Hematopoietic multipotent progenitor cell treated with erythropoietin and hydrocortisone succinate and interleukin-3 and kit ligand, for 8 days (in vitro differentiated cells): ENCODE results near the gene HNRNPA3.
"Not testable (repeated sequence)": the region's sequence is repeated elsewhere in the genome, so short reads cannot be mapped to it uniquely, and the experiment has no call there.

Experiments used
- DNase-seq: peaks from one replicate; pipeline ENCODE4 v3.0.0-alpha.2; 2015

Gene HNRNPA3

DNA sequence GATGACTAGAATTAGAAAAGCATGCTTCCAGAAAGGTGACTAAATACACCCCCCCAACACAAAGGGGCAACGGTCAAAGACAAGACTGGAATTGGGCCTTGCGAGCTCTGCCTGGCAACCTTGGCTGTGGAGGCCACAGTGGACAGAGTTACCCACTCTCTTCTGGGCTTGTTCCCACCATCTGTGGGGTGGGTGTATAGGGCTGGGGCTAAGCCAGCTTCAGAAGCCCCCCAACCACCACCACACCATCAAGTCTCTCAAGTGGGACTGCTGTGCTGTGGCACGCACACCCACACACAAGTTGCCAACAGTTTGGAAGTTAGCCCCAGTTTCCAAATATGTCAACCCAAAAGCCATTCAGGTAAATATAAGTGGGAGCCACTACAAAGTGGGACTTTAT lies 44.1 kb downstream of the HNRNPA3 start:
- DNase-seq, result no peak

DNA sequence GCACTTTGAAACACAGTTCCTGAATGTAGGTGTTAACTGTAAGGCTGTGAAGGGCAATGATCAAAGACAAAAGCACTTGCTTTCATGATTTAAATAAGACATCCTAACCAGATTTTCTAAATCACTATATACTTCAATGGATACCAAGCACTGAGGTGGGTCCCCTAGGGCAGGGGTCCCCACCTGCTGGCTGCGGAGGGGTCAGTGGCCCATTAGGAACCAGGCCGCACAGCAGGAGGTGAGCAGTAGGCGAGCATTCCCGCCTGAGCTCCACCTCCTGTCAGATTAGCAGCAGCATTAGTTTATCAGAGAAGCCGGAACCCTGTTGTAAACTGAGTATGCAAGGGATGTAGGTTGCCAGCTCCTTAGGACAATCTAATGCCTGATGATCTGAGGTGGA lies 44.9 kb downstream of the HNRNPA3 start:
- DNase-seq, result no peak

DNA sequence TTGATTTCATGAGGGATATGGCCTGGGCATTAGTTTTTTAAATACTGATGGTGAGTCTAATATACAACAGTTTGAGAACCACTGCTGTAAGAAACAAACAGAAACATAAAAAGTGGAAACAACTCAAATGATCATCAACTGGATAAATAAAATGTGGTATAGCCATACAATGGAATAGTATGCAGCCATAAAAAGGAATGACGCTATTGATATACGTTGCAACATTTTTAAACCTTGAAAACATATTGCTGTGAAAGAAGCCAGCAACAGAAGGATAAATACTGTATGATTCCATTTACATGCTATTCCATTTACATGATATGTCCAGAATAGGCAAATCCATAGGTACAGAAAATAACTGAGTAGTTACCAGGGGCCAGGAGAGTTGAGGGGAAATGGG lies 45.5 kb downstream of the HNRNPA3 start:
- DNase-seq, result no peak

DNA sequence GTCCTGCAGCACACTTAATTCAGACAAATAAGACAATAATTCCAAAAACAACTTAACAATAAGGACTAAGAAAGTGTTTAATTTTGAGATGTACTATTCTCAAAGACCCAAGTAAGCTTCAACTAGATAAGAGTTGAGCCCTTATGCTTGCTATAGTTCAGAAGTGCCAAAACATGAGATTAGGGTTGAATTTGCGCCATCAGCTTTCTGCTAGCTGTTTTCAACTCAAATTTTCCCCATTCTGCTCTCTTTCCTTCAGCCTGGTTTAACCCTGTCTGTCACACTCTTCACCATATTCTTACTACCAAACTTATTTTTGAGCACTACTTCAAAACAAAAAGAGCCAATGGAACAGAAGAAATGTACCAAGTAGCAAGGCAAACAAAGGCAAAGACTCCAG lies 47.8 kb downstream of the HNRNPA3 start:
- peak; percentile 46 for DNase-seq

DNA sequence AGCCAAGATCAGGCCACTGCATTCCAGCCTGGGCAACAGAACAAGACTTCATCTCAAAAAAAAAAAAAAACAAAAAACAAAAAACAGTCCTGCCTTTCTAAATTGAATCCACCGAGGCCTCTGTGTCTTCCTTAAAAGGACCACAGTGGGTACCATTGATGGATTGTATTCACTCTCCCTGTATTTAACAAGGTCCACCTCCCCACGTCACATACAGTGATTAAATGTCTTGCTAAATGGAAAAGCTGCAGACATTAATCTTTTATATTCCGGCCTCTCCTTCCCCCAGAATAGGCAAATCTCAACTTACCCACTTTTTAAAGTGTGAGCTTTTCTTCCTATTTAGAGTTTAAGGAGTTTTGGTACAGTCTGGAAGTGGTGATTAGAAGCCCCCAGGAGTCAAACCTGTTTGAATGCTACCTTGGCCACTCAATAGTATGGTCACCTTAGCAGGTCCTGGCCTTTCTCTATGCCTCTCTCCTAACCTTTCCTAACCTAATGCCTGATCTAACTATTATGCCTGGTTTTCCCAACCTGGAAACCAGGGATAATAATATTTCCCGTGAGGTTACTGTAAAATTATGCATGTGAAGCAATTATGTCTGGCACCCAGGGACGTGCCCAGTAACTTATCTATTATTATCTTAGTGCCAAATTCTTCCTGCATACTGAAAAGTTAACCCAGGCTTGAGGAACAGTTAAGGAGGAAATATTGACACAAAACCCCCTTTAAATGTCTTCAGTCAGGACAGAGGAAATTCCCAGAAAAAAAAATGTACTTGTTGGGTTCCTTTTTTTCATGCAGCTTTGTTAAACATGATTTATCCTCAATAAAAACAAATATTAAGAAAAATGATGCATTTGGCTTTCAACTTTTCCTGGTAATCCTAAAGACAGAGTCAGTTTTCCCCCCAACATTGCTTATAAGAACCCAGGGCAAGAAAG lies 48.8 kb downstream of the HNRNPA3 start:
- DNase-seq, result no peak

DNA sequence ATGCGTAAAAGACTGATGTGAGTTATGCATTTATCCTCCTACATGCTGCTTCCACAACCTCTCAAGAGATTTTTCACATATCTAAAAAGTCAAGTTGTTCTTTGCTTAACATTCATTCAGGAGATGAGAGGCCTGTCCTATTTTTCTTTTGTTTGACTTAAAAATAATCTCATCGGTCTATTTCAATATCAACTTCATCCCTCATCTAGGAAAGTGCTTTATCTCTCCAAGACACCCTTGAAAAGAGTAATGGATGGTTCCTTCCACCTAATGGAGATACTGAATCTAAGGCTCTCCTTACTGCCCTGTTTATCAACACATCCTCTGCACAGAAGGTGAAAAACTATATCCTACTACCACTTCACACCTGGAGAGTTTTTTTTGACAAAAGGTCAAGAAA lies 49.5 kb downstream of the HNRNPA3 start:
- DNase-seq, result peak; percentile 52

DNA sequence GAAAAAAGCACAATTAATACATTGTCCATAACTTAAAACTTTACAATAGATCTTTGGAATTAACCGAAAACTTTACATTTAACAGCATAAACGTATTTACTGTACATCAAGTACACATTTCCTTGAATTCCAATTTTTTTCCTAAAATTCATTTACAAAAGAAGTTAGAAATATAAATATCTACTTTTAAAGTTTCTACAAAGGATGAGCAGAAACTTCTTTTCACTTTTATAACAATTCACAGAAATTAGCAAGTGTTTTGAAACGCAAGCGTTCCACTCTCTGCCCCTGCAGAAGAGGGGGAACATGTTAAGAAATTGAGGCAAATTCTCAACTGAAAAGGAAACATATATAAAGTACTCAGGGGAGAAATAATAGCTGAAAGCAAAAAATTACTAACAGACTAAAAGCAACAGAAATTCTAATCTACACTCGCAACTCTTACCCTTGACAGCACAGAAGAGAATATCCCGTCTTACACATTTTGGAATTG lies 50.4 kb downstream of the HNRNPA3 start:
- no peak for DNase-seq

DNA sequence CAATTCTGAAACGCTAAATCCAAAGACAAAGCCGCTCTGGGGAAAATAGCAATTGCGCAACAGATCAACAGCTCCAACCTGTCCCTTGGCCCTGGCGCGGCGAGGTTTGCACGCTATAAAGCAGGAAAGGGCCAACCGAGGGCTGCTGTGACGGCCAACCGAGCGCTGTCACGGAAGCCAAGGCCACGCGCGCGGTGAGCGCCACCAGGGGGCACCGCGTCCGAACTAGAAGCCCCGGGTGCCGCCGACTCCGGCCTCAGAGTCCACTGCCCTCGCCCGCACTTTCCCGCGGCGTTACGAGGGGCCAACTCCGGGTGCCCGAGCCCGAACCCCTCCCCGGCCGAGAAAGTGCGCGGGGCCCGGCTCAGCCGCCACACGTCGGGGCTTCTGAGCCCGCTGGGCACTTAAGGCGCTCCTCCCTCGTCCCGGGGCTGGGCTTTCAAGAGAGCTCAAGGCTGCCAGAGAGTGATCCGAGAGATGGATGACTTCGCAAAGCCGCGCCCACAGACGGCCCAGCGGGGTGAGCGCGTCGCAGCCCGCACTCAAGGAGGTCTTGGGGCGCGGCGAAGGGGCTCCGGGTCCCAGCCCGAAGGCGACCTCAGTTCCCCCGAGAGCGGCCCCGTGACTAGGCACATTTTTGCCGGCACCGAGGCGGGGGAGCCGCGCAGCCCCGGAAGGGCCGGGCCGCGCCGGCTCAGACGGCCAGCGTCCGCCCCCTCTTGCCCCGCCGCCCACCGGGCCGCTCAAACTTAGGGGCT lies 51.0 kb downstream of the HNRNPA3 start:
- DNase-seq, result peak; percentile 92

DNA sequence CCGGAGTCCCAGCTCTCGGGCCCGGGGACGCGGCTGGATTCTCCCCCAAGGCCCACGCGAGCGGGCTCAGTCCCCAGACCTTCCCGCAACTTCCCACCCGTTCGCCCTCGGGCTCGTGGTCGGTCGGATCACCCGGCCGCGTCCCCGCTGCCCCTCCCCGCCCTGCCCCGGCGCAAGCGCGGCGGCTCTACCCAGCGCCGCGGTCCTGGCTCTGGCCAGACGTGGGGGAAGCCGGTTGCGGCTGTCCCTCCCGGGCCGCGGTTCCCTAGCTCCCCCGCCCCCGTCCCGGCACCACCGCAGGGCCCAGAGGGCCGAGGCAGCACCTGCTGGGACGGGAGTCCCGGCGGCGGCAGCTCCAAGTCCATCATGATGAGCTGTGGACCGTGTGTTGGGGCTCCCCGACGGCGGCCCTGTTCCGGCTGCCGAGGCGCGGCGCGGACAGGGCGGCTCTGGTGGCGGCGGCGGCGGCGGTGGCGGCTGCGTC lies 51.7 kb downstream of the HNRNPA3 start:
- DNase-seq, result no peak

DNA sequence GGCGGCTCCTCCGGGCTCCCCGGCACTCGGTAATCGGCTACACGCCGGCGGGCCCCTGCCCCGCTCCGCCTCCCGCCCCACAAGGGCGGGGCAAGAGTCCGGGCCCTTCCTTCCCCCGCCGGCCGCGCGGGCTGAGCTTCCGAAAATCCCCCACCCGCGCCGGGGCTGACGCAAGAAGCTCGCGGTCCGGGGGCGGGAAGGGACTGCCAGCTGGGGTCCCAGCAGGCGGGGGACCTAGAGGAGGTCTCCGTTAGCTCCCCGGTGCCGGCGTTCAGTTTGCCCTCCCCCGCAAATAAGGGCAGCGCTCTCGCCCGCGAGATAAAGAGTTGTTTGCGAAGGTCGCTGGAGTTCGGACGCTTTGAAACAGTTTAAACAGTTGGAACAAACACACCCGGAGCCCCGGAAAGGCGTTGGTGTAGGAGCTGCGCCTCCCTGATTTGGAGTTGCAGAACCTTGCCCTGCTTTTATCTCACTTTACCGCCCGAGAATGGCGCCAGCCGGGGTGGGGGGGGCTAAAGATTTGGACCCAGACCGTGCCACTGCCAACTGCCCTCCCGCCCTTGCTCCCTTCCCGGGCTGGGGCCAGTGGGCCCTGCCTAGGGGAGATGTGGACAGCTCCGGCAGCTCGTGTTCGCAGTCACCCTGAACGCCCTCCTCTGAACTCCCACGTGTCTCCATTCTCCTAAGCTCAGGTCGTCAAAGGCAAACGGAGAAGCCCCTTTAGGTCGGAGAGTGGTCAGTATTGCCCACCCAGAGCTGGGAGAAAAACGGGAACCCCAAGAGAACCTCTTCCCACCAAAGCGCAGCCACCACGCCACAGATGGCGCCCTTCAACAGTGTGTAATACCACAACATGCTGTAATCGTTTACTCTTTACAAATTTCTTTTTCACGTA lies 52.3 kb downstream of the HNRNPA3 start, which contains the start of gene NFE2L2:
TSS of gene NFE2L2 (minus strand) at position 35 of the 895 bp plus-strand sequence. CDS start 151 bp downstream, outside the sequence.
- peak; percentile 95 for DNase-seq

DNA sequence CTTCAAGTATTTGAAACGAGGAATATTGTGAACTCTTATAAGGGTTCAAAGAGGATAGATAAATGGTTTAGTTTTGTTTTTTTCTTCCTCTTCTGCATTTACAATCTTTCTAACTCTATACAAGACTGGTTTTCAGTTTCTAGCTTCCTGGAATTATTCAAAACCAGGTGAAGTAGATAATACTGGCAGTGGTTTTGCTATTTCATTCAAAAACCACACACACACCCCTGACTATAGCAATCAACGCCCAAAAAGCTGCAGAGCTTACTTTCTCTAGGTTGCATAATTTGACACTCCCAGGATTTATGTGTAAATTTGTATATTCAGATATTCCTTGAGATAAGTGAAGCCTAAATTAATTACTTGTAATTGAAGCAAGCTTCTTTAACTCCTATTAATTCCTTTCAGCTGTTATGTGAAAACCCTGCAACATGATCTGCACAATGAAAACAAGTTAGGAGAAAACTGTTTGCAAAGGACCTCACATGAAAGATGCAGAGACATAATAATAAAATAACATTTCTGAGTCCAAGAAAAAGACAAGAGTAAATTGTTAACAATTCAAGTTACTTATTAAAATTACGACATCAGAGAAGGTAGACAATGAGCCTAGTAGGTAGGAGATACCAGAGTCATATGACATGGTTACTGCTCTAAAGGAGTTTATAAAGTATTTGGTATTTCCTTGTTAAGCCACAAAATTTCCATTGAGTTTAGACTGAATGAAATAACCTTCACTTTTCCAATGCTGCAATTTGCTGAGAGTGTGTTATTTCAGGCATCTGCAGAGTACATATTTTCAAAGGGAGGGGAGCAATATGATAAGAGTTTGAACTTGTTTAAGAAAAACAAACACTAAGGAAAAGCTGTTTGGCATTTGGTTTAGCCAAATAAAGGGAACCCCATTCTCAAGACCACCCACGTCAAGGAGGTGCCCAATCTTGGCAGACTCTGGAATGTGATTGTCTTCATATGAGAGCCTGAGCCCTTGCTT lies 53.5 kb downstream of the HNRNPA3 start:
- DNase-seq, result peak; percentile 88

DNA sequence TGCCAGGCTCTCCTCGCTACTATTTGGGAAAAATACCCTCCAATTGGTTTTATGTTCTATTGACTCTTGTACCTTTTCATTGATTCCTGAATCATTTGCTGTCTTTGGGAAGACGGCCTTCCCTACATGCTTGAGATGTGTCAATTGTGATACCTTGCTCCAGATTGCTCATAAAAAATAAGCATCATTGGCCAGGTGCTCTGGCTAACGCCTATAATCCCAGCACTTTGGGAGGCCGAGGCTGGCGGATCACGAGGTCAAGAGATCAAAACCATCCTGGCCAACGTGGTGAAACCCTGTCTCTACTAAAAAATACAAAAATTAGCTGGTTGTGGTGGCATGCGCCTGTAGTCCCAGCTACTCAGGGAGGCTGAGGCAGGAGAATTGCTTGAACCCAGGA lies 54.4 kb downstream of the HNRNPA3 start:
- not testable (repeated sequence) for DNase-seq

DNA sequence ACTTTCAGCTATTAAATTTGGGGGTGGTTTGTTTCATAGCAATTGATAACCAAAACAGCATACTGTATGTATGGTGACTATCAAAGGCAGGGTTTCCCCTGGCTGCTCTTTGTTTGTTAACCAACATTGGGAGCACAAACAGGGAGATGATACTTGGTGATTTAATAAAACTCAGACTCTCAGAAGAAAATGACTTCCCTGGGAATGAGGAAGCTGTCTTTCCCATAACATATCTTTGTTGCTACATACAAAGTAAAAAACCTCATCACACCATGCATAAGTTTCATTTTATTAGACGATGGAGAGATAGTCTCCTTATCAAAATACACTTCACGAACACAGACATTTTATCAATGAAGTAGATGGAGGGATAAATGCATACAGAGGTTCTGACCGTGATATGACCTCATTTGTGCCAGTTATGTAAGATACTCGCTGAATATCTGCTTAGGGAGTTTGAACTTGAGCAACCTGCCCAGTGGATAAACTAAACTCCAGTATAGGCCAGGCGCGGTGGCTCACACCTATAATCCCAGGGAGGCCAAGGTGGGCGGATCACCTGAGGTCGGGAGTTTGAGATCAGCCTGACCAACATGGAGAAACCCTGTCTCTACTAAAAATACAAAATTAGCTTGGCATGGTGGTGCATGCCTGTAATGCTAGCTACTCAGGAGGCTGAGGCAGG lies 55.7 kb downstream of the HNRNPA3 start:
- DNase-seq, result no peak

DNA sequence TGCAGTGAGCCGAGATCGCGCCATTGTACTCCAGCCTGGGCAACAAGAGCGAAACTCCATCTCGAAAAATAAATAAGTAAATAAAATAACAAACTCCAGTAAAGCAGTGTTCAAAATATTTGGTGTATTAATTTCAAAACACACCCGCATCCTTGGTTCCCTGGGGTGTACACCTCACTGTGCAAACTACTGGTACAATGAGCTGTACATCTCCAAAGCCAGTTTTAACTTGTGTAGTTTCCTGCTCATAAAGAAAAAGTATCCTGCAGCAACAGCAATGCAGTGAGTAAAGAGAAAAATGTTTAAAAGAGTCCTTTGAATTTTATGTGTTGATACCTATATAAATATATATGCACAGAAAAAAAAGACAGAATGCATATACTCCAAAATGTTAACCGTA lies 56.3 kb downstream of the HNRNPA3 start:
- no peak for DNase-seq

DNA sequence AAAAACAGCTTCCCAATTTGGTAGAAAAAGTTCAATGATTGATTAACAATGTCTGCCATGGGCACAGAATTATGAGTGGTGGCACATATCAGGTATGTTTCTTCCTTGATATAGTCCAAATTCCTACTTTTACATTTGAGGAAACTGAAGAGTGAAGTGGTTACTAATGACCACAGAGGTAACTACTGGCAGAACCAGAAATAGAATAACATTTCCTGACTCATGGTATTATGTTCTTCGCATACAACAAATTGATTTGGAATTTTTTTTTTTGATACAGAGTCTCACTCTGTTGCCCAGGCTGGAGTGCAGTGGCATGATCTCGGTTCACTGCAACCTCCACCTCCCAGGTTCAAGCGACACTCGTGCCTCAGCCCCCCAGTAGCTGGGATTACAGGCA lies 57.9 kb downstream of the HNRNPA3 start:
- DNase-seq, result no peak

DNA sequence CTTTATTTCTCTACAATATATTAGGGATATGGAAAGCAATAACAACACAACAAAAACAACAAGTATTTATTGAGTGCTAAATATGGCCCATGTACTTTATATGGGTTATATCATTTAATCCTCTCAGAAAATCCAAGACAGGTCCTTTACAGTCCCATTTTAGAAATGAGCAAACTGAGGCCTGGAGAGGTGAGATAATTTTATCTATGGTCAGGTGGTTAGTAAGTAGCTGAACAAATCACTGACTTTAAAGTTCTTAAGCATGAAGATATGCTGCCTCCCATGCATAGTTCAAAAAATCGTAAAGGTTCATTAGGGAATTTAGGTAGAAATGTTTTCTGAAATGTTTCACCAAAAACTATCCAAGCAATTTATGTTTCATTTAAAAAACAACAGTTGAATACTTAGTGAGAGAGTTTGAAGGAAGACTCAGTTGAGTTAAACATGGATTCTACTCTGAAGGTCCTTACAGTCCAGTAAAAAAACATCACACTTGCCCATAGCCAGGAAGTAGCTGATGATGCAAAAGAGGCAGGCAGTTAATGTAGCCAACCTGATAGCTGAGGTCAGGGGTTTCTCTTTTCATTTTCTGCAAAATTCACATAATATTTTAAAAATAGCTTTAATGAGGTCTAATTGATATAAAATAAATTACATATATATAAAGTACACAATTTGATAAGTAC lies 59.5 kb downstream of the HNRNPA3 start:
- DNase-seq, result no peak

DNA sequence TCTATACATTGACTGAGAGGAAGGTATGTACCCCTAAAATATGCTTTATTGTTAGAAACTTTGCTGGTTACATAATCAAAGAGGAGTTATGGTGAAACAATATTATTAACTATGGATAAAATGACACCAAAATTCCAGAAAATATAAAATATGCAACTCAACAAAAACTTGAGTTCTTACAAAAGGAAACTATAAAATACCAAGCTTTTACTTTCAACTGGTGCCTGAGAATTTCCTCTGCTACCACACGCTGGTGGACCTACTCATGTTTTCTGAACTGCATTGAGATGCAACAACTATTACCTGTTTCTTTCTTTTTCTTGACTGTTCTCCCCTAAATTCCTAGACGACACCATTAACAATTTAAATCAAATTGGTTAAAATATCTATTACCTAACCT lies 60.2 kb downstream of the HNRNPA3 start:
- no peak for DNase-seq

DNA sequence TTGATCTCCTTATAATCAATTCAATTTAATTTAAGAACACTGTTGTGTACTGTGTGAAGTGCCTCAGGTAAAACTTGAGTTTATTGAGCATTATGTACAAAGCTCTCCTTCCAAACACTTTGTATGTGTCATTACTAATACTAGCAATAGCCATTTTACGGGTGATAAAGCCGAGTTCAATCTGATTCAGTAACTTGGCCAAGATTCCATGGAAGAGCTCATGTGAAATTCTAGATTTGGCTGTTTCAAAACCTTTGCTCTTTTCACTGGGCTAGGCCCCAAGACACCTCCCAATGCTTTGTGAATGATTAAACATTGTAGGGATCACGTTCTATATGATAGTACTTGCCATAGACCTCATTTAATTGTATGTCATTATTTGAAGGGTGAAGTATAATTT lies 60.8 kb downstream of the HNRNPA3 start:
- no peak for DNase-seq
